AG09309 (cell line): ENCODE results near the gene FNBP1L.
"Not testable (repeated sequence)": the region's sequence is repeated elsewhere in the genome, so short reads cannot be mapped to it uniquely, and the experiment has no call there.

ENCODE experiments used
- DNase-seq: peaks from one replicate; pipeline ENCODE4 v3.0.0-alpha.2; 2010; ENCODE audit warnings: low read depth
- H3K4me3 ChIP-seq: 2 replicates; pipeline ENCODE4 v1.5.1; 2011; ENCODE audit warnings: mild to moderate bottlenecking, low read depth, low read length, moderate library complexity; ENCODE audit not compliant: control insufficient read depth
- CTCF ChIP-seq: IDR thresholded peaks from 2 replicates; pipeline ENCODE4 v1.5.1; 2011; ENCODE audit warnings: mild to moderate bottlenecking, low read depth, low read length, inconsistent platforms; ENCODE audit not compliant: insufficient read depth, control insufficient read depth; ENCODE audit errors: missing control alignments

Gene FNBP1L

GRCh38 chr1:93448983-93449804 is 1.3 kb downstream of the FNBP1L start:
- H3K4me3 ChIP-seq = peak overlapping the region; percentile 65
- DNase-seq = no peak
- no peak for TF ChIP-seq CTCF

DNA sequence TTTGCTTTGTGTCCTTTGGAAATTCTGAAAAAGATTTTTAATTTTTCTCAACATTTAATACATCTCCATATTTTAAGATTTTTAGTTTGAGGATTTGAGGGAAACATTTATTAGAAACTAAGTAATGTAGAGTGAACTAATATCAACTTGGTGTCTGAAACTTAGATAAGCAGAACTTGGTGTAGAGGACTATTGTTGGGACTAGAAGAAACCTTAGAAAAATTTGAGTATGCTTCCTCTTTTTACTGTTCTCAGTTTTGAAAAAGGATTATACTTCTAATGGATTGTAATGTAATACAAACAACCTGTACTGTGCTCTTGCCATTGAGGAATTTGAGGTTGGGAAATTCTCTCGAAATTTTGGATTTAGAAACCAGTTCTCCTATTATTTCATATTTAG is 2.4 kb downstream of the FNBP1L start:
- DNase-seq = no peak
- TF ChIP-seq CTCF = no peak
- no peak overlapping the region for H3K4me3 ChIP-seq

- no peak for TF ChIP-seq CTCF
- DNase-seq = no peak
- no peak overlapping the region for H3K4me3 ChIP-seq
These were observed 6.0 kb downstream of the FNBP1L start for GRCh38 chr1:93453911-93454310.

- no peak for TF ChIP-seq CTCF
- H3K4me3 ChIP-seq = no peak overlapping the region
- no peak for DNase-seq
These were observed 11.2 kb downstream of the FNBP1L start for GRCh38 chr1:93459126-93459525.

- H3K4me3 ChIP-seq = no peak overlapping the region
- DNase-seq = no peak
- TF ChIP-seq CTCF = no peak
These were observed 13.3 kb downstream of the FNBP1L start for GRCh38 chr1:93461236-93461635.

- TF ChIP-seq CTCF = no peak
- DNase-seq = no peak
These were observed 16.0 kb downstream of the FNBP1L start for GRCh38 chr1:93463960-93464359.

DNA sequence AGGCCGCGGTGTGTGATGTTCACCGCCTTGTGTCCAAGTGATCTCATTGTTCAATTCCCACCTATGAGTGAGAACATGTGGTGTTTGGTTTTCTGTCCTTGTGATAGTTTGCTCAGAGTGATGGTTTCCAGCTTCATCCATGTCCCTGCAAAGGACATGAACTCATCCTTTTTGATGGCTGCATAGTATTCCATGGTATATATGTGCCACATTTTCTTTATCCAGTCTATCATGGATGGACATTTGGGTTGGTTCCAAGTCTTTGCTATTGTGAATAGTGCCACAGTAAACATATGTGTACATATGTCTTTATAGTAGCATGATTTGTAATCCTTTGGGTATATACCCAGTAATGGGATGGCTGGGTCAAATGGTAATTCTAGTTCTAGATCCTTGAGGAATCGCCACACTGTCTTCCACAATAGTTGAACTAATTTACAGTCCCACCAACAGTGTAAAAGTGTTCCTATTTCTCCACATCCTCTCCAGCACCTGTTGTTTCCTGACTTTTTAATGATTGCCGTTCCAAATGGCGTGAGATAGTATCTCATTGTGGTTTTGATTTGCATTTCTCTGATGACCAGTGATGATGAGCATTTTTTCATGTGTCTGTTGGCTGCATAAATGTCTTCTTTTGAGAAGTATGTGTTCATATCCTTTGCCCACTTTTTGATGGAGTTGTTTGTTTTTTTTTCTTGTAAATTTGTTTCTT is 17.6 kb downstream of the FNBP1L start:
- not testable (repeated sequence) for H3K4me3 ChIP-seq, DNase-seq

More at GRCh38 chr1:93463960-93464359, 16.0 kb downstream of the FNBP1L start:
- no peak overlapping the region for H3K4me3 ChIP-seq
